Subcutaneous preadipocyte (primary cell): Measurements from ENCODE around the gene TRAPPC2. TPM values are rescaled to one million over a fixed set of nuclear protein-coding genes. Genes with fewer than 3 reads are reported as not detected.

Experiments used
- total RNA-seq: library from RNA; depleted of rRNA; stranded (reverse); fragments of >200 nt; gene quantifications from 2 replicates; pipeline ENCODE4 v1.2.3, GENCODE V29; 2012

The TRAPPC2 gene
- 9.6 and 10.8 TPM in 2 replicates for total RNA-seq

GRCh38 chrX:13734278-13735172 is at the start of gene TRAPPC2, which contains the start of gene OFD1:
Gene TRAPPC2 (minus strand): TSS chrX:13734620. CDS start chrX:13719963, 14,657 bp downstream.
Gene OFD1 (plus strand): TSS chrX:13734748. CDS start chrX:13735072, 324 bp downstream.

DNA sequence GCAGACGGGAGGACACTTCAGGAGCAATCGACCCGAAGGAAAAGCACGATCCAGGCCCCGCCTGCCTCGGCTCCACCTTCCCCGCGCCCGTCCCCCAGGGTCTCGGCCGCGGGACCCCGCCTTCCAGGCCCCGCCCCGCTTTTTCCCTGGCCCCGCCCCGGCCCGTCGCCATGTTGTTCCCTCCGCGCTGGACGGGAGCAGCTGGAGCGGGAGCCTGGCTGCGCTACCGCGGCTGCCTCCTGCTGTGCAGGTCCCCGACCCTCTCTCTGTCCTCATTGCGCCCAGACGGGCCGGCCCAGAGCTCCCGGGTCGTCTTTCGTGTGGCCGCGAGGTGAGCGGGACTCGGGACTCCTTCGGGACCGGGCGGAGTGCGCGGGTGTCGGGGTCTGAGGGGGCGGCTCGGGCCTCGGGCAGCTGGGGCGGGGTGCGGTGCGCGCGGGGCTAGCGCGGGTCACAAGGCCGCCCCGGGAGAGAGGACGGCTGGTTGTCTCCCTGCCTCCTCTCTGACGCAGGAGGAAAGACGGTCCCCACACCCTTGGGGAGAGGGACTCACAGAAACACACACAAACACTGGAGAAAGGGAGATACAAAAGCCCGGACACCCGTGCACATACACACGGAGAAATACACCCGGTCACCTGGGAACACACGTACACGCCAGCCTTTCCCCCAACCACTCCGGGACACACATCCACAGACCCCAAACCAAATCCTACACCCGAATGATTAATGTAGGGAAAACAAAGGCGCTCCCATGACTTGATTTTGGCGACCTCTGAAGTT is 45.3 kb downstream of the TRAPPC2 start, which contains the start of gene RAB9A:
Gene RAB9A (plus strand): TSS at position 171 of the 783 bp plus-strand sequence. CDS start 19,619 bp downstream, outside the sequence.

Other genes starting within 250 kb of the TRAPPC2 start
- gene EGFL6, start 165.0 kb downstream of the TRAPPC2 start, total RNA-seq, result under 0.01 TPM in 1 of 2 replicates, not detected in the other
- gene TCEANC, start 81.5 kb downstream of the TRAPPC2 start, total RNA-seq, result 2.6 and 2.9 TPM in 2 replicates
- 31.1 and 33.4 TPM in 2 replicates for gene RAB9A, start 45.5 kb downstream of the TRAPPC2 start, total RNA-seq
- gene OFD1, start 128 bp upstream of the TRAPPC2 start, total RNA-seq, result 10.3 and 10.8 TPM in 2 replicates
- 8.6 and 40.8 TPM in 2 replicates for gene GPM6B, start 82.5 kb upstream of the TRAPPC2 start, total RNA-seq